Sigmoid colon (tissue), 4 donors: Measurements from ENCODE around the gene STEAP3.

Experiments
- EP300 ChIP-seq, 4 donors: sonication (generic); formaldehyde crosslinking; IDR thresholded peaks; one replicate each; pipeline ENCODE4 v1.6.1; 2017; ENCODE audit warnings: antibody characterized with exemption in 4 of 4
- POLR2A ChIP-seq, 2 donors: fragments of 450-650 bp; IDR thresholded peaks; one replicate each; pipeline ENCODE4 v1.6.1; 2016; ENCODE audit warnings: antibody characterized with exemption in 2 of 2, mild to moderate bottlenecking in 2 of 2, moderate library complexity in 2 of 2
- POLR2AphosphoS5 ChIP-seq, 4 donors: sonication (generic); formaldehyde crosslinking; IDR thresholded peaks; one replicate each; pipeline ENCODE4 v1.6.1; 2017; ENCODE audit warnings: antibody characterized with exemption in 4 of 4
- TF ChIP-seq, protein P1 (sequence below), 4 experiments: fragments of 450-650 bp in 3 of 4; fragments of 200-600 bp in 1 of 4; IDR thresholded peaks; one replicate each; pipeline ENCODE4 v1.5.1; 2016 to 2019; ENCODE audit warnings: antibody characterized with exemption in 4 of 4, mild to moderate bottlenecking in 3 of 4, moderate library complexity in 2 of 4

DNA sequence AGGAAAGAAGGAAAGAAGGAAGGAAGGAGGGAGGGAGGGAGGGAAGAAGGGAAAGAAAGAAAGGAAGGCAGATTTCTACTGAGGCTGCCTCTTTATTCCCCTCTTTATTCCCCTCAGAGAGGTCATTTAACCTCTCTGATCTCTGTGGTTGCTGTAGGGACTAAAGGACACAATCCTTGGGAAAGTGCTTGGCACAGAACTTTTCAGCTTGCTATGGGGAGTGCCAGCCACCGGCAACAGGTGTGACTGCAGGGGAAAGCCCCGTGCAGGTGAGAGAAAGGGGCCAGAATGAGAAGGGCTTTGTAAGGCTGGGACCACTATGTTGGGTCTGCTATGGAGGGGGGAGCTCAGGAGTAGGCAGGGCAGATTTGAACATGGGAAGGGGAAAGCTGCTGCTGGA, 27.7 kb upstream of the STEAP3 start:
- TF ChIP-seq, protein P1, sequence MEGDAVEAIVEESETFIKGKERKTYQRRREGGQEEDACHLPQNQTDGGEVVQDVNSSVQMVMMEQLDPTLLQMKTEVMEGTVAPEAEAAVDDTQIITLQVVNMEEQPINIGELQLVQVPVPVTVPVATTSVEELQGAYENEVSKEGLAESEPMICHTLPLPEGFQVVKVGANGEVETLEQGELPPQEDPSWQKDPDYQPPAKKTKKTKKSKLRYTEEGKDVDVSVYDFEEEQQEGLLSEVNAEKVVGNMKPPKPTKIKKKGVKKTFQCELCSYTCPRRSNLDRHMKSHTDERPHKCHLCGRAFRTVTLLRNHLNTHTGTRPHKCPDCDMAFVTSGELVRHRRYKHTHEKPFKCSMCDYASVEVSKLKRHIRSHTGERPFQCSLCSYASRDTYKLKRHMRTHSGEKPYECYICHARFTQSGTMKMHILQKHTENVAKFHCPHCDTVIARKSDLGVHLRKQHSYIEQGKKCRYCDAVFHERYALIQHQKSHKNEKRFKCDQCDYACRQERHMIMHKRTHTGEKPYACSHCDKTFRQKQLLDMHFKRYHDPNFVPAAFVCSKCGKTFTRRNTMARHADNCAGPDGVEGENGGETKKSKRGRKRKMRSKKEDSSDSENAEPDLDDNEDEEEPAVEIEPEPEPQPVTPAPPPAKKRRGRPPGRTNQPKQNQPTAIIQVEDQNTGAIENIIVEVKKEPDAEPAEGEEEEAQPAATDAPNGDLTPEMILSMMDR (IDR thresholded peaks at IDR 0.05), result no peak
- TF ChIP-seq POLR2A (IDR thresholded peaks at IDR 0.05), result no peak
- TF ChIP-seq POLR2AphosphoS5 (IDR thresholded peaks at IDR 0.05), result no peak
- no peak for TF ChIP-seq EP300 (IDR thresholded peaks at IDR 0.05)
